PC-3 (cell line): Measurements from ENCODE around the gene HACD1. TPM values are rescaled to one million over a fixed set of nuclear protein-coding genes. Genes with fewer than 3 reads are reported as not detected.

Source experiments
- ATAC-seq: fragments of 200-7000 bp; cut with Tn5 transposase; 2 replicates; pipeline ENCODE4 v1.9.1; 2020; ENCODE audit warnings: mild to moderate bottlenecking, moderate library complexity
- BruUV-seq: library from RNA; stranded (reverse); fragments of 400-500 nt; replicated peaks from 2 replicates; lab custom pipeline; 2021; lab: Mats Ljungman, UMichigan
- CTCF ChIA-PET: fragments of 300-600 bp; sonication (Branson Sonifier 250); formaldehyde crosslinking; loops from one replicate; lab custom pipeline; 2022; ENCODE audit warnings: antibody characterized with exemption; lab: Charles Lee
- POLR2A ChIA-PET: fragments of 300-600 bp; sonication (Branson Sonifier 250); formaldehyde crosslinking; loops from one replicate; lab custom pipeline; 2022; ENCODE audit warnings: antibody characterized with exemption; ENCODE audit not compliant: unreplicated experiment; lab: Charles Lee
- DNase-seq: peaks from one replicate; pipeline ENCODE4 v3.0.0-alpha.2; 2015
- H2AFZ ChIP-seq: fragments of 300-600 bp; sonication (generic); 2 replicates; pipeline ENCODE4 v1.6.0; 2016; ENCODE audit warnings: antibody characterized with exemption, low read length
- H3F3A ChIP-seq: fragments of 300-600 bp; sonication (generic); one replicate; pipeline ENCODE4 v1.6.0; 2017; ENCODE audit warnings: antibody characterized with exemption, low read length, control low read depth, mild to moderate bottlenecking; ENCODE audit not compliant: unreplicated experiment
- H3K27ac ChIP-seq: fragments of 300-600 bp; sonication (generic); 2 replicates; pipeline ENCODE4 v1.5.1; 2016; ENCODE audit warnings: mild to moderate bottlenecking, low read length
- H3K27me3 ChIP-seq: fragments of 300-600 bp; sonication (generic); 2 replicates; pipeline ENCODE4 v1.6.1; 2016; ENCODE audit warnings: low read length, mixed read lengths
- H3K36me3 ChIP-seq: fragments of 300-600 bp; sonication (generic); 2 replicates; pipeline ENCODE4 v1.6.1; 2016; ENCODE audit warnings: low read depth, mixed run types, low read length, mixed read lengths
- H3K4me1 ChIP-seq: fragments of 300-600 bp; sonication (generic); 2 replicates; pipeline ENCODE4 v1.5.1; 2016; ENCODE audit warnings: low read length; ENCODE audit not compliant: insufficient read depth
- H3K4me2 ChIP-seq: fragments of 300-600 bp; sonication (generic); 2 replicates; pipeline ENCODE4 v1.6.0; 2016; ENCODE audit warnings: low read length
- H3K4me3 ChIP-seq: fragments of 300-600 bp; sonication (generic); 2 replicates; pipeline ENCODE4 v1.5.1; 2016; ENCODE audit warnings: mild to moderate bottlenecking, low read length, mixed read lengths
- H3K79me2 ChIP-seq: fragments of 300-600 bp; sonication (generic); 2 replicates; pipeline ENCODE4 v1.6.1; 2017; ENCODE audit warnings: low read length, mixed read lengths
- H3K9ac ChIP-seq: fragments of 300-600 bp; sonication (generic); 2 replicates; pipeline ENCODE4 v1.6.0; 2016; ENCODE audit warnings: mild to moderate bottlenecking, low read length
- H3K9me2 ChIP-seq: fragments of 300-600 bp; sonication (generic); replicated peaks from 2 replicates; pipeline ENCODE4 v1.6.1; 2016; ENCODE audit warnings: mixed run types, low read length, mixed read lengths
- H3K9me3 ChIP-seq: fragments of 300-600 bp; sonication (generic); 2 replicates; pipeline ENCODE4 v1.6.1; 2016; ENCODE audit warnings: low read length, mixed read lengths
- H4K20me1 ChIP-seq: fragments of 300-600 bp; sonication (generic); 2 replicates; pipeline ENCODE4 v1.6.1; 2016; ENCODE audit warnings: low read length, mixed read lengths
- CTCF ChIP-seq: fragments of 300-600 bp; sonication (generic); conservative IDR thresholded peaks from 2 replicates; pipeline ENCODE4 v1.5.1; 2017; ENCODE audit warnings: antibody characterized with exemption, low read depth, mild to moderate bottlenecking, low read length
- EZH2 ChIP-seq: fragments of 300-600 bp; sonication (generic); IDR thresholded peaks from one replicate; pipeline ENCODE4 v1.6.1; 2017; ENCODE audit warnings: antibody characterized with exemption, mild to moderate bottlenecking, low read length; ENCODE audit not compliant: unreplicated experiment
- EZH2phosphoT487 ChIP-seq: fragments of 300-600 bp; sonication (generic); IDR thresholded peaks from 2 replicates; pipeline ENCODE4 v1.6.1; 2018; ENCODE audit warnings: mild to moderate bottlenecking, antibody characterized with exemption, low read length, borderline replicate concordance
- intact Hi-C: fragments of 100-400 bp; cut with micrococcal nuclease; formaldehyde crosslinking; loops from 2 replicates; pipeline ENCODE4 v1.9.0; 2023
- total RNA-seq: library from RNA; depleted of rRNA; stranded (reverse); fragments of >200 nt; gene quantifications from 2 replicates; pipeline ENCODE4 v1.2.3, GENCODE V29; 2014

The HACD1 gene
- total RNA-seq, 1 experiment from 2014 or later, result 15.3 TPM

GRCh38 chr10:17607603-17608332 lies 9.4 kb downstream of the HACD1 start:
- Histone ChIP-seq H3K4me2 (no peak overlapping the region), H3K27me3 (no peaks in the 10 kb centered on the region), H3K79me2 (no peaks in the 10 kb centered on the region), H3K36me3 (no peaks in the 10 kb centered on the region), H3F3A (no peaks in the 10 kb centered on the region), H3K4me3 (no peak overlapping the region), H4K20me1 (no peaks in the 10 kb centered on the region), H3K9ac (no peak overlapping the region), H3K4me1 (no peaks in the 10 kb centered on the region), H3K9me2 (no peaks in the 10 kb centered on the region), H3K27ac (no peak overlapping the region), H3K9me3 (no peaks in the 10 kb centered on the region), H2AFZ (no peak overlapping the region)
- no TSS peak for BruUV-seq
- ChIA-PET POLR2A (no interaction called here), CTCF (no interaction called here)
- DNase-seq (peak; percentile 53), ATAC-seq (peak; percentile 84)
- no peak for TF ChIP-seq EZH2phosphoT487
- peak; percentile 67 for TF ChIP-seq CTCF
- intact Hi-C loops, result loop anchor here (2.0 to 5.0 kb wide), 4 partner anchors 135 to 497 kb away; no protein-coding TSS in a partner anchor

GRCh38 chr10:17607060-17607459 lies 10.1 kb downstream of the HACD1 start:
- H3K27ac ChIP-seq, result no peak overlapping the region
- no peak overlapping the region for H3K4me2 ChIP-seq
- no peaks in the 10 kb centered on the region for H3K9me2 ChIP-seq
- H3K4me3 ChIP-seq, result no peak overlapping the region
- DNase-seq (no peak), ATAC-seq (no peak)
- H2AFZ ChIP-seq, result no peak overlapping the region
- BruUV-seq, result no TSS peak
- no peaks in the 10 kb centered on the region for H4K20me1 ChIP-seq
- H3K27me3 ChIP-seq, result no peaks in the 10 kb centered on the region
- no peaks in the 10 kb centered on the region for H3K4me1 ChIP-seq
- intact Hi-C loops, result loop anchor here (2.0 to 5.0 kb wide), 4 partner anchors 136 to 498 kb away; no protein-coding TSS in a partner anchor
- H3K79me2 ChIP-seq, result no peaks in the 10 kb centered on the region
- no peaks in the 10 kb centered on the region for H3K9me3 ChIP-seq
- no peaks in the 10 kb centered on the region for H3F3A ChIP-seq
- TF ChIP-seq EZH2 (no peak), EZH2phosphoT487 (no peak), CTCF (no peak)
- ChIA-PET CTCF (no interaction called here), POLR2A (no interaction called here)
- H3K9ac ChIP-seq, result no peak overlapping the region
- no peaks in the 10 kb centered on the region for H3K36me3 ChIP-seq

GRCh38 chr10:17606547-17607040 lies 10.6 kb downstream of the HACD1 start:
- H3K79me2 ChIP-seq, result no peaks in the 10 kb centered on the region
- DNase-seq (no peak), ATAC-seq (no peak)
- H3K4me3 ChIP-seq, result no peak overlapping the region
- H3K9me2 ChIP-seq, result no peaks in the 10 kb centered on the region
- H3K27ac ChIP-seq, result no peak overlapping the region
- H3F3A ChIP-seq, result no peaks in the 10 kb centered on the region
- intact Hi-C loops, result loop anchor here (2.0 to 5.0 kb wide), 4 partner anchors 136 to 498 kb away; no protein-coding TSS in a partner anchor
- no peak overlapping the region for H3K9ac ChIP-seq
- BruUV-seq, result no TSS peak
- no peak overlapping the region for H2AFZ ChIP-seq
- TF ChIP-seq EZH2 (no peak), EZH2phosphoT487 (no peak), CTCF (no peak)
- ChIA-PET POLR2A (no interaction called here), CTCF (no interaction called here)
- H4K20me1 ChIP-seq, result no peaks in the 10 kb centered on the region
- H3K36me3 ChIP-seq, result no peaks in the 10 kb centered on the region
- H3K27me3 ChIP-seq, result no peaks in the 10 kb centered on the region
- no peak overlapping the region for H3K4me2 ChIP-seq
- no peaks in the 10 kb centered on the region for H3K9me3 ChIP-seq
- no peaks in the 10 kb centered on the region for H3K4me1 ChIP-seq
